SK-N-SH treated with all-trans-retinoic acid at 6 μM for 48 hours (cell line): Measurements from ENCODE around the gene RAD51B.

Experiments used
- ATAC-seq: fragments of 200-7000 bp; cut with Tn5 transposase; 3 replicates; pipeline ENCODE4 v1.9.1; 2020; ENCODE audit warnings: mild to moderate bottlenecking, moderate library complexity
- ARNTL ChIP-seq: fragments of 450-650 bp; formaldehyde crosslinking; IDR thresholded peaks from 2 replicates; pipeline ENCODE4 v1.5.0; 2020; ENCODE audit warnings: low read depth, mild to moderate bottlenecking, moderate library complexity, borderline replicate concordance
- BACH2 ChIP-seq: fragments of 250-450 bp; sonication (Bioruptor Pico); IDR thresholded peaks from 2 replicates; pipeline ENCODE4 v1.9.0; 2021; ENCODE audit warnings: mild to moderate bottlenecking, borderline replicate concordance
- CSDC2 ChIP-seq: fragments of 250-450 bp; sonication (Bioruptor Pico); IDR thresholded peaks from 2 replicates; pipeline ENCODE4 v1.5.0; 2020; ENCODE audit warnings: mild to moderate bottlenecking, moderate library complexity
- ESRRG ChIP-seq: fragments of 250-450 bp; sonication (Bioruptor Pico); IDR thresholded peaks from 2 replicates; pipeline ENCODE4 v1.6.1; 2021; ENCODE audit warnings: mild to moderate bottlenecking
- GLIS3 ChIP-seq: fragments of 250-450 bp; sonication (Bioruptor Pico); IDR thresholded peaks from 2 replicates; pipeline ENCODE4 v1.5.0; 2020; ENCODE audit warnings: mild to moderate bottlenecking, moderate library complexity
- ISL1 ChIP-seq: fragments of 250-450 bp; sonication (Bioruptor Pico); IDR thresholded peaks from 2 replicates; pipeline ENCODE4 v2.1.2; 2022; ENCODE audit warnings: mild to moderate bottlenecking, moderate library complexity
- OSR1 ChIP-seq: fragments of 250-450 bp; sonication (Bioruptor Pico); IDR thresholded peaks from 2 replicates; pipeline ENCODE4 v1.8.0; 2022; ENCODE audit warnings: moderate library complexity, mild to moderate bottlenecking, inconsistent platforms
- PPARA ChIP-seq: fragments of 250-450 bp; sonication (Bioruptor Pico); IDR thresholded peaks from 2 replicates; pipeline ENCODE4 v1.5.0; 2020; ENCODE audit warnings: mild to moderate bottlenecking, borderline replicate concordance
- RARB ChIP-seq: fragments of 250-450 bp; sonication (Bioruptor Pico); IDR thresholded peaks from 2 replicates; pipeline ENCODE4 v1.8.0; 2021; ENCODE audit warnings: mild to moderate bottlenecking, moderate library complexity
- SNAI2 ChIP-seq: fragments of 250-450 bp; sonication (Bioruptor Pico); IDR thresholded peaks from 2 replicates; pipeline ENCODE4 v1.5.0; 2020; ENCODE audit warnings: mild to moderate bottlenecking, moderate library complexity
- TCF4 ChIP-seq: fragments of 250-450 bp; sonication (Bioruptor Pico); IDR thresholded peaks from 2 replicates; pipeline ENCODE4 v1.8.0; 2021; ENCODE audit warnings: mild to moderate bottlenecking, moderate library complexity, borderline replicate concordance
- TOX ChIP-seq: fragments of 250-450 bp; sonication (Bioruptor Pico); IDR thresholded peaks from 2 replicates; pipeline ENCODE4 v1.8.0; 2021; ENCODE audit warnings: mild to moderate bottlenecking, moderate library complexity, borderline replicate concordance
- ZC3H10 ChIP-seq: fragments of 250-450 bp; sonication (Bioruptor Pico); IDR thresholded peaks from 2 replicates; pipeline ENCODE4 v1.5.1; 2021; ENCODE audit warnings: mild to moderate bottlenecking, moderate library complexity
- ZFP3 ChIP-seq: fragments of 250-450 bp; sonication (Bioruptor Pico); IDR thresholded peaks from 2 replicates; pipeline ENCODE4 v1.5.0; 2020; ENCODE audit warnings: mild to moderate bottlenecking, moderate library complexity
- ZFP30 ChIP-seq: fragments of 450-650 bp; formaldehyde crosslinking; IDR thresholded peaks from 2 replicates; pipeline ENCODE4 v1.5.0; 2022; ENCODE audit warnings: mild to moderate bottlenecking, moderate library complexity
- ZNF565 ChIP-seq: fragments of 450-650 bp; formaldehyde crosslinking; conservative IDR thresholded peaks from 2 replicates; pipeline ENCODE4 v1.5.0; 2020; ENCODE audit warnings: low read depth, mild to moderate bottlenecking, moderate library complexity
- ZNF70 ChIP-seq: fragments of 450-650 bp; formaldehyde crosslinking; IDR thresholded peaks from 2 replicates; pipeline ENCODE4 v1.5.0; 2020; ENCODE audit warnings: mild to moderate bottlenecking, moderate library complexity
- ZNF8 ChIP-seq: fragments of 450-650 bp; formaldehyde crosslinking; IDR thresholded peaks from 2 replicates; pipeline ENCODE4 v1.5.0; 2020; ENCODE audit warnings: mild to moderate bottlenecking, moderate library complexity
- TF ChIP-seq, protein P1 (sequence below): fragments of 250-450 bp; sonication (Bioruptor Pico); IDR thresholded peaks from 2 replicates; pipeline ENCODE4 v1.8.0; 2020; ENCODE audit warnings: mild to moderate bottlenecking, moderate library complexity, borderline replicate concordance
- TF ChIP-seq, protein P2 (sequence below): fragments of 250-450 bp; sonication (Bioruptor Pico); IDR thresholded peaks from 2 replicates; pipeline ENCODE4 v1.5.1; 2020; ENCODE audit warnings: low read depth, mild to moderate bottlenecking, moderate library complexity
- TF ChIP-seq, protein P3 (sequence below): fragments of 250-450 bp; sonication (Bioruptor Pico); IDR thresholded peaks from 2 replicates; pipeline ENCODE4 v1.5.1; 2021; ENCODE audit warnings: mild to moderate bottlenecking, moderate library complexity
- TF ChIP-seq, protein P4 (sequence below): fragments of 250-450 bp; sonication (Bioruptor Pico); IDR thresholded peaks from 2 replicates; pipeline ENCODE4 v1.5.0; 2020; ENCODE audit warnings: mild to moderate bottlenecking, moderate library complexity

RAD51B gene

DNA sequence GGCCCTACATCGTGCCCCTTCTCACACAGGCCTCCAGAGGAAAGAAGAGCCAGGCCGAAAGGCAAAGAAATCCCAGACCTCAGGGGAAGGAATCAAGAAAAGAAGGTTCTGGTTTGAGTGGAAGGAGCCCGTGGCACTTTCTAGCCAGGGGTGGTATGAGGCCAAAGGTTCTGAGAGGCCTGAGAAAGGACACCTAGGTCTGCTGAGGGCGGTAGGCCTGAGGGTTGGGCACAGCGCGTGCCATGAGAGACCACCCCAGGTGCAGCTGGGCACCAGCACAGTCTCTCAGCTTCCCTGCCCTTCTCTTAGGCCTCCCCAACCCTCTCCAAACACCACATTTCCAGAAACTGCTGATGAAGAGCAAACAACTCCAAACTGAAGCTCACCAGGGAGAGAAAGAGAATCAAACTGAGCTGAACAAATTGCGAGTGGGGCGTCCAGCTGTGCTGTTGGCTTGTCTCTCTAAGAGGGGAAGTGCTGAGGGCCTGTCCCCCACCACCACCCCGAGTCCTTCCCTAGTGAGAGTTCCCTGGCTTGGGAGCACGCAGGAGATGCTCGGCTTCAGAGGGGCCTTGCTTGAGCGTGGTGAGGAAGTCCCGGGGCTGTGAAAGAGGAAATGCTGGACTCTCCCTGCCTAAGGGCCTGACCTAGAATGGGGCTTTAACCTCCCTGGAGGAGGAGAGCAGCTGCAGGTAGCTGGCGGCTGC is 788.4 kb downstream of the RAD51B start:
- TF ChIP-seq ARNTL: no peak
- TF ChIP-seq ZNF70 (CRISPR knock-in tag): no peak
- TF ChIP-seq ZFP30: no peak
- no peak for TF ChIP-seq CSDC2 (CRISPR knock-in tag)
- TF ChIP-seq TCF4 (CRISPR knock-in tag): no peak
- TF ChIP-seq BACH2 (CRISPR knock-in tag): no peak
- TF ChIP-seq ZNF8 (CRISPR knock-in tag): no peak
- no peak for TF ChIP-seq GLIS3 (CRISPR knock-in tag)
- TF ChIP-seq SNAI2 (CRISPR knock-in tag): no peak
- no peak for TF ChIP-seq OSR1 (CRISPR knock-in tag)
- TF ChIP-seq ZFP3: no peak
- no peak for TF ChIP-seq ZNF565 (CRISPR knock-in tag)
- no peak for TF ChIP-seq TOX (CRISPR knock-in tag)
- TF ChIP-seq, protein P1, sequence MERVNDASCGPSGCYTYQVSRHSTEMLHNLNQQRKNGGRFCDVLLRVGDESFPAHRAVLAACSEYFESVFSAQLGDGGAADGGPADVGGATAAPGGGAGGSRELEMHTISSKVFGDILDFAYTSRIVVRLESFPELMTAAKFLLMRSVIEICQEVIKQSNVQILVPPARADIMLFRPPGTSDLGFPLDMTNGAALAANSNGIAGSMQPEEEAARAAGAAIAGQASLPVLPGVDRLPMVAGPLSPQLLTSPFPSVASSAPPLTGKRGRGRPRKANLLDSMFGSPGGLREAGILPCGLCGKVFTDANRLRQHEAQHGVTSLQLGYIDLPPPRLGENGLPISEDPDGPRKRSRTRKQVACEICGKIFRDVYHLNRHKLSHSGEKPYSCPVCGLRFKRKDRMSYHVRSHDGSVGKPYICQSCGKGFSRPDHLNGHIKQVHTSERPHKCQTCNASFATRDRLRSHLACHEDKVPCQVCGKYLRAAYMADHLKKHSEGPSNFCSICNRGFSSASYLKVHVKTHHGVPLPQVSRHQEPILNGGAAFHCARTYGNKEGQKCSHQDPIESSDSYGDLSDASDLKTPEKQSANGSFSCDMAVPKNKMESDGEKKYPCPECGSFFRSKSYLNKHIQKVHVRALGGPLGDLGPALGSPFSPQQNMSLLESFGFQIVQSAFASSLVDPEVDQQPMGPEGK (CRISPR knock-in tag): no peak
- no peak for TF ChIP-seq ZC3H10
- no peak for ATAC-seq

DNA sequence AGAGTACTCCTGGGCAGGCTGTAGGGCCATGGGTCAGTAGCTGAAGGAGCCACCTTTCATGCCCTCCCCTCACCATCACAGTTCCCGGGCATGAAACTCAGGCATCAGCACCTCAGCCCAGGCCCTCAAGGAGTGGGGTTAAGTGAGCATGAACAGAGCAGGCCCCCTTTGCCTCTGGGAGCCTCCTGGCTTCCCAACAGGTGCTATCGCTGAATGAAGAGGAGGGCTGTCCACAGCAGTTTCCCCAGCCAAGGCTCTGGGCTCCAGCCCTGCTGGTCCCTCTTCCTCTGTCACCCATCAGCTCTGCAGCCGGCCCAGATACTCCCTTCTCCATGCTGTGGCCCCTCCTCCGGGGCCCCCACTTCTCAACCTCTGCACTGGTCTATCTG is 789.0 kb downstream of the RAD51B start:
- no peak for ATAC-seq
- TF ChIP-seq ZNF70 (CRISPR knock-in tag) (no peak), SNAI2 (CRISPR knock-in tag) (no peak), TOX (CRISPR knock-in tag) (no peak), CSDC2 (CRISPR knock-in tag) (no peak)
- TF ChIP-seq, protein P2, sequence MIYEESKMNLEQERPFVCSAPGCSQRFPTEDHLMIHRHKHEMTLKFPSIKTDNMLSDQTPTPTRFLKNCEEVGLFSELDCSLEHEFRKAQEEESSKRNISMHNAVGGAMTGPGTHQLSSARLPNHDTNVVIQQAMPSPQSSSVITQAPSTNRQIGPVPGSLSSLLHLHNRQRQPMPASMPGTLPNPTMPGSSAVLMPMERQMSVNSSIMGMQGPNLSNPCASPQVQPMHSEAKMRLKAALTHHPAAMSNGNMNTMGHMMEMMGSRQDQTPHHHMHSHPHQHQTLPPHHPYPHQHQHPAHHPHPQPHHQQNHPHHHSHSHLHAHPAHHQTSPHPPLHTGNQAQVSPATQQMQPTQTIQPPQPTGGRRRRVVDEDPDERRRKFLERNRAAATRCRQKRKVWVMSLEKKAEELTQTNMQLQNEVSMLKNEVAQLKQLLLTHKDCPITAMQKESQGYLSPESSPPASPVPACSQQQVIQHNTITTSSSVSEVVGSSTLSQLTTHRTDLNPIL (CRISPR knock-in tag): no peak
- TF ChIP-seq, protein P3, sequence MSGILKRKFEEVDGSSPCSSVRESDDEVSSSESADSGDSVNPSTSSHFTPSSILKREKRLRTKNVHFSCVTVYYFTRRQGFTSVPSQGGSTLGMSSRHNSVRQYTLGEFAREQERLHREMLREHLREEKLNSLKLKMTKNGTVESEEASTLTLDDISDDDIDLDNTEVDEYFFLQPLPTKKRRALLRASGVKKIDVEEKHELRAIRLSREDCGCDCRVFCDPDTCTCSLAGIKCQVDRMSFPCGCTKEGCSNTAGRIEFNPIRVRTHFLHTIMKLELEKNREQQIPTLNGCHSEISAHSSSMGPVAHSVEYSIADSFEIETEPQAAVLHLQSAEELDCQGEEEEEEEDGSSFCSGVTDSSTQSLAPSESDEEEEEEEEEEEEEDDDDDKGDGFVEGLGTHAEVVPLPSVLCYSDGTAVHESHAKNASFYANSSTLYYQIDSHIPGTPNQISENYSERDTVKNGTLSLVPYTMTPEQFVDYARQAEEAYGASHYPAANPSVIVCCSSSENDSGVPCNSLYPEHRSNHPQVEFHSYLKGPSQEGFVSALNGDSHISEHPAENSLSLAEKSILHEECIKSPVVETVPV (CRISPR knock-in tag): no peak

DNA sequence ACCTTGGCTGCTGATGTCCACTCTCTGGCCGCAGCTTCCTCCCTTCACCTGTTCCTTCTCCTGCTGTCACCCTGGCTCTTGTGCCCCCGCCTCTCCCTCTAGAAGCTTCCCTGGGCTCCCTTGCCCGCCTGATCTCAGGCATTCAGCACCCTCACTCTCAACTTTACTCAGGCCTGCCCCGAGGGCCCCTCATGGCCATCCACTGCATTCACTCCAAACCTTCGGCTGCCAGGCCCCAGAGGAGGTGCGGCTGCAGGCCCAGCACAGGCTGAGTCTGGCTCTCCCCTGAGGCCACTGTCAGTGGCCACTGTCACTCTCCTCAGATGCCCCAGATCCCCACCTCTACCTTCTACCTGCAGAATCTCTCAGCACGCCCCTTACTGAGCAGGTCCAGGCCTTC is 789.4 kb downstream of the RAD51B start:
- ATAC-seq: no peak
- no peak for TF ChIP-seq GLIS3 (CRISPR knock-in tag)
- TF ChIP-seq TOX (CRISPR knock-in tag): no peak
- no peak for TF ChIP-seq ISL1
- no peak for TF ChIP-seq ZFP30
- no peak for TF ChIP-seq SNAI2 (CRISPR knock-in tag)
- TF ChIP-seq, protein P1 (CRISPR knock-in tag): no peak
- TF ChIP-seq ZNF8 (CRISPR knock-in tag): no peak
- no peak for TF ChIP-seq ARNTL
- TF ChIP-seq, protein P2 (CRISPR knock-in tag): no peak
- no peak for TF ChIP-seq CSDC2 (CRISPR knock-in tag)
- TF ChIP-seq TCF4 (CRISPR knock-in tag): no peak
- TF ChIP-seq ZFP3: no peak
- no peak for TF ChIP-seq ZNF565 (CRISPR knock-in tag)
- TF ChIP-seq, protein P3 (CRISPR knock-in tag): no peak
- no peak for TF ChIP-seq RARB (CRISPR knock-in tag)
- no peak for TF ChIP-seq ZNF70 (CRISPR knock-in tag)
- TF ChIP-seq, protein P4, sequence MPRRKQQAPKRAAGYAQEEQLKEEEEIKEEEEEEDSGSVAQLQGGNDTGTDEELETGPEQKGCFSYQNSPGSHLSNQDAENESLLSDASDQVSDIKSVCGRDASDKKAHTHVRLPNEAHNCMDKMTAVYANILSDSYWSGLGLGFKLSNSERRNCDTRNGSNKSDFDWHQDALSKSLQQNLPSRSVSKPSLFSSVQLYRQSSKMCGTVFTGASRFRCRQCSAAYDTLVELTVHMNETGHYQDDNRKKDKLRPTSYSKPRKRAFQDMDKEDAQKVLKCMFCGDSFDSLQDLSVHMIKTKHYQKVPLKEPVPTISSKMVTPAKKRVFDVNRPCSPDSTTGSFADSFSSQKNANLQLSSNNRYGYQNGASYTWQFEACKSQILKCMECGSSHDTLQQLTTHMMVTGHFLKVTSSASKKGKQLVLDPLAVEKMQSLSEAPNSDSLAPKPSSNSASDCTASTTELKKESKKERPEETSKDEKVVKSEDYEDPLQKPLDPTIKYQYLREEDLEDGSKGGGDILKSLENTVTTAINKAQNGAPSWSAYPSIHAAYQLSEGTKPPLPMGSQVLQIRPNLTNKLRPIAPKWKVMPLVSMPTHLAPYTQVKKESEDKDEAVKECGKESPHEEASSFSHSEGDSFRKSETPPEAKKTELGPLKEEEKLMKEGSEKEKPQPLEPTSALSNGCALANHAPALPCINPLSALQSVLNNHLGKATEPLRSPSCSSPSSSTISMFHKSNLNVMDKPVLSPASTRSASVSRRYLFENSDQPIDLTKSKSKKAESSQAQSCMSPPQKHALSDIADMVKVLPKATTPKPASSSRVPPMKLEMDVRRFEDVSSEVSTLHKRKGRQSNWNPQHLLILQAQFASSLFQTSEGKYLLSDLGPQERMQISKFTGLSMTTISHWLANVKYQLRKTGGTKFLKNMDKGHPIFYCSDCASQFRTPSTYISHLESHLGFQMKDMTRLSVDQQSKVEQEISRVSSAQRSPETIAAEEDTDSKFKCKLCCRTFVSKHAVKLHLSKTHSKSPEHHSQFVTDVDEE (CRISPR knock-in tag): no peak
- TF ChIP-seq PPARA (CRISPR knock-in tag): no peak
- TF ChIP-seq ESRRG (CRISPR knock-in tag): no peak
- TF ChIP-seq OSR1 (CRISPR knock-in tag): no peak
